GM18909 (cell line): Measurements from ENCODE around the gene USP15.
"Not testable (repeated sequence)": the region's sequence is repeated elsewhere in the genome, so short reads cannot be mapped to it uniquely, and the experiment has no call there.

Experiments
- ATAC-seq: cut with Tn5 transposase; IDR thresholded peaks from one replicate; pipeline ENCODE4 v1.9.1; 2021; ENCODE audit warnings: mild to moderate bottlenecking; ENCODE audit not compliant: unreplicated experiment, poor library complexity

Gene USP15

DNA sequence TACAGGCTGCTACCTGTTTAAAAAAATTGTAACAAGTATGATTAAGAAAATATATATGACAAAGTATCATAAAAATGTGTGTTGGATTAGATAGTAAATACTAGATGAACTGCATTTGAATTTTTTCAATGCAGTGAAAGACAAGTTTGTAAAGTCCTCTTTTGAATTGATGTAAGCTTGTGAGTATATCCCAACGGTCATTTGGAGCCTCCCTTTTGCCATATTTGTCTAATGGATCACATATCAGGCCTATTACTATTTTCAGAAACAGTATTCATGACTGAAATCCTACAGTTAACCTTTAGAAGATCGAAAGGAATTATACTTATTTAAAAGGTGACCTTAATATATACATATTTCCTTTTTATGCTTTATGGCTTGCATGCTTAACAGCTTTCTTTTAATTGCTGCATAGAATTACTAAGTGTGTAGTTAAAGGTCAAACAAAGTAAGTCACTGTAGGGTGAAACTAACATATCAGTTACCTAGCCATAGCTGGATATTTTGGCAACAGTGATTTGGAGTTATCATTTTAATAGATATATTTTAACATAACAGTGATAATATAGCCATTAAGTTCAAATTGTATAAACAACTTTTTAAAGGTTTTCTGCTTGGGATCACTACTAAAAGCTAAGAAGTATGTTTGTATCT, 53.6 kb downstream of the USP15 start:
- ATAC-seq: no peak

DNA sequence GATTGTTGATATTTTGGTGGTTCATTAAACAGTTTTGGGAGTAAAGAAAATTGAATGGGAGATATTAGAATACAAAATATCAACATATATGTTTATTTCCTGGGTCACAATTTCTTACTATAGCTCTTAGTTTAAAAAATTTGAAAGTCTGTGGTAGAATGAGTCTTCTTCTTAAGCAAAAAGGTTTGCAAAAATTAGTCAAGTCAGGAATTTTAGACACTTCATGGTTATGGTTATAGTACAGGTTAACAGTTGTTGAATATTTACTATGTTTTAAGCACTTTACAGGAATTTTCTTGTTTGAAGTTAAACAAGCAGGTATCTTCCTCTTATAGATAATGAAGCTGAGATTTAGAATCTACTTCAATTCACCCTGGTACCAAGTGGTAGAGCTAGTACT, 56.8 kb downstream of the USP15 start:
- ATAC-seq: no peak

DNA sequence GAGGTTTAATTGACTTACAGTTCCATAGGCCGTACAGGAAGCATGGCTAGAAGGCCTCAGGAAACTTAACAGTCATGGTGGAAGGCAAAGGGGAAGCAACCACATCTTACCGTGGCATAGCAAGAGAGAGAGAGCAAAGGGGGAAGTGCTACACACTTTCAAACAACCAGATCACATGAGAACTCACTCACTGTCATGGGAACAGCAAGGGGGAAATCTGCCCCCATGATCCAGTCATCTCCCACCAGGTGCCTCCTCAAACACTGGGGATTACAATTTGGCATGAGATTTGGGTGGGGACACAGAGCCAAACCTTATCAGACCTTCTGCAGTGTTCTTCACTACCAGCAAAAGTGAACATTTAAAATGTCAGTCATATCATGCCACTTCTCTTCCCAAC, 58.9 kb downstream of the USP15 start:
- no peak for ATAC-seq

DNA sequence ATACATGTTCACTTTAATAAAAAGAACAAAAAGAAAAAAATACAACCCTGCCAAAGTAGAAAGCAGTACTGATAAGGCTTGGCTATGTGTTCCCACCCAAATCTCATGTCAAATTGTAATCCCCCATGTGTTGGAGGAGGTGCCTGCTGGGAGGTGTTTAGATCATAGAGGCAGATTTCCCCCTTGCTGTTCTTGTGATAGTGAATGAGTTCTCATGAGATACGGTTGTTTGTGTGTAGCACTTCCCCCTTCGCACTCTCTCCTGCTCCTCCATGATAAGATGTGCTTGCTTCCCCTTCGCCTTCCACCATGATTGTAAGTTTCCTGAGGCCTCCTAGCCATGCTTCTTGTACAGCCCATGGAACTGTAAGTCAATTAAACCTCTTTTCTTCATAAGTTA, 59.9 kb downstream of the USP15 start:
- no peak for ATAC-seq

DNA sequence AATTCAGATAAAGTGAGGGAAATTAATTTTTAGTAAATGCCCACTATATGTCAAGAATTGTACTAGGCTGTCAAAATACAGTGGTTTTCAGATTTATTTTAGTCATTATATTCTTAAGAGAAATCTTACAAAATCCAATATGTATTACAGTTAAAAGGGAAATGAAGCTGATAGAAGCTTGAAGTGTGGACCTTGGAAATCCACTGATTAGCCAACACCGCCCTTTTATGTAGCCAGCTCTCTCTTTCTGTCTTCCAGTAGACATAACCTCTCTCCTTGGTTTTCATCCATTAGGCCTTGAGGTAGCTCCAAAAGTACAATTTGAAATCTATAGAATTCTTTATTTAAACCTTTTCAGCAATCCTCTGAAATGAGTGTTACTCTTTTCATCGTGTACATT, 63.2 kb downstream of the USP15 start:
- ATAC-seq: no peak

DNA sequence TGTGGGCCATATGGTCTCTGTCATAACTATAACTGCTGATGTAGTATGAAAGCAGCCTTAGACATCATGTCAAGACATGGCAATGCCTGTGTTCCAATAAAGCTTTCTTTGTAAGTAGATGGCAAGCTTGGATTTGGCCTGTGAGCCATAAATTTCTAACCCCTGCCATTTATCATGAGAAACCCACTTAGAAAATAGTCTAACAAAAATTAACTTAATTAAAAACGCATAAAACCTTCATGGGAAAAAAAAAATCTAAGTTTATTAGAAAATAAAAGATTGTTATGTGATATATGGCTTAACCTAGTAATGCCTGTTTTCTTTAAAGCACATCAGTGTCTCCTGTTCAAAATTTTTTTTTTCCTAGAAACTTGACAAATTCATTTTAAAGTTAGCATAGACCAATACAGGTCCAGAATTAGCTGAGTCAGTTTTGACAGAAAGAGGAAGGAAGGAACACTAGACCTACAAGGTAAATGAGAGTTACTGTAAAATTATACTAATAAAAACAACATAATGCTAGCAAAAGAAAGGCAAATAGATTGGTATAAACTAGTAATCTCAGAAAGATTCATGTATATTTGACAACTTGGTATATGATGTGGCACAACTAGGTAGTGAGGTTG, 68.2 kb downstream of the USP15 start:
- ATAC-seq: no peak

DNA sequence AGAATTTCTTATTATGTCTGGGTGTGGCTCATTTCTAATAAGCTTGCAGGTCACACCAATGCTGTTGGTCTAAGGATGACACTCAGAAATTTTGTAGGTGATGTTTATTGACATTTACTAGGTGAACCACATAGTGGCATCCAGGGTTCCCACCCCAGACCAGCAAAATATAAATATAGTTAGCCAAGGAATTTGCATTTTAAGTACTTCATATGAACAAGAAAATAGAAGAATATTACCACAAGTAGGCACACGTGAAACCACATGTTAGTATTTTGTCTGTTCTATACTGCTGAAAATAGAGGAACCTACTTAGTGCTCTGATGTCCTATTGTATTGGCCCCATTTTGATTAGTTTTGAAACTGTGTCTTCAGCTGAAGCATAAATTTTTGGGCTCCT, 71.1 kb downstream of the USP15 start:
- ATAC-seq: peak; percentile 82

DNA sequence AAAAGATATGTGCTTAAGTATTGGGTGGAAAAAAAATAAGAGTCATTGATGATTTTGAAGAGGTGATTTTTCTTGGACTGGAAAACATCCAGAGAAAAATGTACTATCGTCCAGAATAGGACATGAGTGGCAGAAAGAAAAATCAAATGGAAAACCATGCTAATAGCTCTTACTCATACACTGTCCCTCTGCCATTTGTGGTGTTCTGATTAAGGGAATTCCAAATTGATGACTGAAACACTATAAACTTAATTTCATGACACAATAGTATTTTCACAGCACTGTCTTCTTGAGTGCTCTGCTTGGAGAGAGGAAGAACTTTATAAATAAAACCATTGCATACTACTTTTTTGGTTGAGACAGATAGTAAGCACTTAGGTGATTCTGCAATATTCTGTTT, 72.4 kb downstream of the USP15 start:
- ATAC-seq: no peak

DNA sequence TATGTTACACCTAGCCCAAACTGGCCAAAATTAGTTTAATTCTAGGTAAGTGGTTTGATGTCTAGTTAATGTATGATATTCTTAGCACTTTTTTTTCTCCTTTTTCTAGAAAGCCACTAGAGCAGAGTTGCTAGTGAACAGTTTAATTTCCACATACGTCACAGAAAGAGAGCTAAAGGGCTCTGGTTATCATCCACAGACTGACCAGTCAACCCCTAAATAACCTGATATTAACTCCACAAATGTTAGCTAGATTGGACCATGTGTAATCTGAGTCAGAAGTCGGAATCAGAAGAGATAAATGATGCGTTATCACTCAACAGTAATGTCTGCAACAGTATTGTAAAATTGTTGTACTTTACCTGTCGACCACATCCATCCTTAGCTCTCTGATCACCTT, 74.9 kb downstream of the USP15 start:
- no peak for ATAC-seq

DNA sequence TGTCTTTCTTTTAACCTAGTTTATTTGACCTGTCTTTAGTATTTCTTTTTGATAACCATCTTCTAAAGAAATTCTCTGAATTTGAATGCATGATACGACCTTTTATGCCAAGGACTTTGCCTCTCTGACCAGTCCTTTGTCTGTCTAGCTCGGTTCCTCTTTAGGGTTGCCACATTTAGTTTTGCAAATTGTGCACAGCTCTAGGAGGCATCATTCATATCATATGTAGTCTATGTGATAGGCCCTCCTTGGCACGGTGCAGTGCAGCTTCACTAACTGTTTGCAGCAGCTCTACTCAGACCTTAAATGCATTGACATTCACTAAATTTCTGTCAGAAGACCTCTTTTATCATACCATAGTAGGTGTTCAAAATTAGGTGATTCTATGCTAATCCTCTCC, 75.6 kb downstream of the USP15 start:
- ATAC-seq: no peak

DNA sequence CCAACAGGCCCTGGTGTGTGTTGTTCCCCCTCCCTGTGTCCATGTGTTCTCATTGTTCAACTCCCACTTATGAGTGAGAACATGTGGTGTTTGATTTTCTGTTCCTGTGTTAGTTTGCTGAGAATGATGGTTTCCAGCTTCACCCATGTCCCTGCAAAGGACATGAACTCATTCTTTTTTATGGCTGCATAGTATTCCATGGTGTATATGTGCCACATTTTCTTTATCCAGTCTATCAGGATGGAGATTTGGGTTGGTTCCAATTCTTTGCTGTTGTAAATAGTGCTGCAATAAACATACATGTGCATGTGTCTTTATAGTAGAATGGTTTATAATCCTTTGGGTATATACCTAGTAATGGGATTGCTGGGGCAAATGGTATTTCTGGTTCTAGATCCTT, 77.4 kb downstream of the USP15 start:
- ATAC-seq: not testable (repeated sequence)

DNA sequence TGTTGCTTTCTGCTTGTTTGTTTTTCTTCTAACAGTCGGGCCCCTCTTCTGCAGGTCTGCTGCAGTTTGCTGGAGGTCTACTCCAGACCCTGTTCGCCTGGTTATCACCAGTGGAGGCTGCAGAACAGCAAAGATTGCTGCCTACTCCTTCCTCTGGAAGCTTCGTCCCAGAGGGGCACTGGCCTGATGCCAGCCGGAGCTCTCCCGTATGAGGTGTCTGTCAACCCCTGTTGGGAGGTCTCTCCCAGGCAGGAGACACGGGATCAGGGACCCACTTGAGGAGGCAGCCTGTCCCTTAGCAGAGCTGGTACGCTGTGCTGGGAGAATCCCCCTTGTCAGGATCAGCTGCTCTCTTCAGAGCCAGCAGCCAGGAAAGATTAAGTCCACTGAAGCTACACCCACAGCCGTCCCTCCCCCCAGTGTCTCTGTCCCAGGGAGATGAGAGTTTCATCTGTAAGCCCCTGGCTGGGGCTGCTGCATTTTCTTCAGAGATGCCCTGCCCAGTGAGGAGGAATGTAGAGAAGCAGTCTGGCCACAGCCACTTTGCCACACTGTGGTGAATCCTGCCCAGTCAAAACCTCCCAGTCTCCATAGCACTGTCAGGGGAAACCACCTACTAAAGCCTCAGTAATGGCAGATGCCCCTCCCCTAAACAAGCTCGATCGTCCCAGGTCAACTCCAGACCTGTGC, 82.6 kb downstream of the USP15 start:
- not testable (repeated sequence) for ATAC-seq

DNA sequence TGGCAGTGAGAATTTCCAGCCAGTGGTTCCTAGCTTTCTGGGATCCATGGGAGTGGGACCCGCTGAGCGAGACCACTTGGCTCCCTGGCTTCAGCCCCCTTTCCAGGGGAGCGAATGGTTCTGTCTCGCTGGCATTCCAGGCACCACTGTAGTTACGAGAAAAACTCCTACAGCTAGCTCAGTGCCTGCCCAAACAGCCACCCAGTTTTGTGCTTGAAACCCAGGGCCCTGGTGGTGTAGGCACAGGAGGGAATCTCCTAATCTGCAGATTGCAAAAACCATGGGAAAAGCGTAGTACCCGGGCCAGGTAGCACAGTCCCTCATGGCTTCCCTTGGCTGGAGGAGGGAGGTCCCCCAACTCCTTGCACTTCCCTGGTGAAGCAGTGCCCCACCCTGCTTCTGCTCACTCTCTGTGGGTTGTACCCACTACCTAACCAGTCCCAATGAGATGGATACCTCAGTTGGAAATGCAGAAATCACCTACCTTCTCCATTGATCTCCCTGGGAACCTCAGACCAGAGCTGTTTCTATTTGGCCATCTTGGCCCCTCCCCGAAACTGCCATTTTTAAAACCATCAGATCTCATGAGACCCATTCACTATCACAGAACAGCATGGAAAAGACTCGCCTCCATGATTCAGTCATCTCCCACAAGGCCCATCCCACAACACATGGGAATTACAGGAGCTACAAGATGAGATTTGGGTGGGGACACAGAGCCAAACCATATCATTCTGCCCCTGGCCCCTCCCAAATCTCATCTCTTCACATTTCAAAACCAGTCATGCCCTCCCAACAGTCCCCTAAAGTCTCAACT, 83.3 kb downstream of the USP15 start:
- not testable (repeated sequence) for ATAC-seq

DNA sequence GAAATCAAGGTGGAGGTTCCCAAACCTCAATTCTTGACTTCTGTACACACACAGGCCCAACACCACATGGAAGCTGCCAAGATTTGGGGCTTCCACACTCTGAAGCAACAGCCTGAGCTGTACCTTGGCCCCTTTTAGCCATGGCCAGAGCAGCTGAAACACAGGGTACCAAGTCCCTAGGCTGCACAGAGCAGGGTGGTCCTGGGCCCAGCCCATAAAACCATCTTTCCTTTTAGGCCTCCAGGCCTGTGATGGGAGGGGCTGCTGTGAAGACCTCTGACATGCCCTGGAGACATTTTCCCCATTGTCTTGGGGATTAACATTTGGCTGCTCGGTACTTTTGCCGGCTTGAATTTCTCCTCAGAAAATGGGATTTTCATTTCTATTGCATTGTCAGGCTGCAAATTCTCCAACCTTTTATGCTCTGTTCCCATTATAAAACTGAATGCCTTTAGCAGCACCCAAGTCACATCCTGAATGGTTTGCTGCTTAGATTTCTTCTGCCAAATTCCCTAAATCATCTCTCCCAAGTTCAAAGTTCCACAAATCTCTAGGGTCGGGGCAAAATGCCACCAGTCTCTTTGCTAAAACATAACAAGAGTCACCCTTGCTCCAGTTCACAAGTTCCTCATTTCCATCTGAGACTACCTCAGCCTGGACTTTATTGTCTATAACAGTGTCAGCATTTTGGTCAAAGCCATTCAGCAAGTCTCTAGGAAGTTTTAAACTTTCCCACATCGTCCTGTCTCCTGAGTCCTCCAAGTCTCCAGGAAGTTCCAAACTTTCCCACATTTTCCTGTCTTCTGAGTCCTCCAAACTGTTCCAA, 84.7 kb downstream of the USP15 start:
- ATAC-seq: not testable (repeated sequence)

DNA sequence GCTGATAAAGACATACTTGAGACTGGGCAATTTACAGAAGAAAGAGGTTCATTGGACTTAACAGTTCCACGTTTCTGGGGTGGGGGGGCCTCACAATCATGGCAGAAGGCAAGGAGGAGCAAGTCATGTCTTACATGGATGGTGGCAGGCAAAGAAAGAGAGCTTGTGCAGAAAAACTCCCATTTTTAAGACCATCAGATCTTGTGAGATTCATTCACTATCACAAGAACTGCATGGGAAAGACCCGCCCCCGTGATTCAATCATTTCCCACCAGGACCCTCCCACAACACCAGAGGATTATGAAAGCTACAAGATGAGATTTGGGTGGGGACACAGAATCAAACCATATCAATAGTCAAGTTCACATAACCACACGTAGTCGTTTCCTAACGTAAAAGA, 85.5 kb downstream of the USP15 start:
- ATAC-seq: no peak

DNA sequence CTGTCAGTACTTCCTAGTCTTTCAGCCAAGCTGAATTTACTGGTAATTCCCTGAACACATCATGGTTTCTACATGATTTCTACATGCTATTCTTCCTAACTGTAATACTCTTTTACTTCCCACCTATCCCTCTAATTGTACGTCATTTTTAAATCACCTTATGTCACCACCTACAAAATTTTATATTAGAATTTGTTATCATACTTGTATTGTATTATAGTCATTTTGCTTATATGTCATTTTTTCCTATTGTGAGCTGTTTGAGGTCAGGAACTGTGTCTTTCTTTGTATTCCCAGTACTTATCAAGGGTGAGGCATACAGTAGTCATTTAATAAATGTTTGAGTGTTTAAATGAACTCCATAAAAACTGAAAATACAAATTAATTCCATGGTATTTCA, 86.6 kb downstream of the USP15 start:
- no peak for ATAC-seq

DNA sequence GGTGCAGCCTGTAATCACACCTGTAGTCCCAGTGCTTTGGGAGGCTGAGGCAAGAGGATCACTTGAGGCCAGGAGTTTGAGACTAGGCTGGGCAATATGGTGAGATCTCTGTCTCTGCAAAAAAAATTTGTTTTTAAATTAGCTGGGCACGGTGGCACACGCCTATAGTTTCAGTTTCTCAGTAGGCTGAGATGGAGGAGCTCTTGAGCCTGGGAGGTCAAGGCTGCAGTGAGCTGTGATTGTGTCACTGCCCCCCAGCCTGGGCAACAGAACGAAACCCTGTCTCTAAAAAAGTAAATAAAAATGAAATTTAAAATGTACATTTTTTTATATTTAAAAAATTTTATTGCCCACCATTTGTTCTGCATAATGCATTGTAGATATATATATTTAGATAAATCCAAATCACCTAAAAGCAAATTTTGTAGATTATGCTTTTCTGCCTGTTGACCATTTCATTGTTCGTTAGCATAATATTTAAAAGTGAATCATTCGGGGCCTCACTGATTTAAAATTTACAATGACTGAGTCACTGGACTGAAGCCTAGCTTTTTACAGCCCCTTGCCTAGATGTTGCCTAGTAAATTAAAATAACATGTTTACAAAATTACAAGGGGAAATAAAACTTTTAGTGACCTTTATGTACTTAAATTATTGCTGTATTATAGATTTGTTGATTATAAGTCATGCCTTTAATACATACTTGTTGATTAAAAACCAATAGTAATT, 87.9 kb downstream of the USP15 start:
- no peak for ATAC-seq

DNA sequence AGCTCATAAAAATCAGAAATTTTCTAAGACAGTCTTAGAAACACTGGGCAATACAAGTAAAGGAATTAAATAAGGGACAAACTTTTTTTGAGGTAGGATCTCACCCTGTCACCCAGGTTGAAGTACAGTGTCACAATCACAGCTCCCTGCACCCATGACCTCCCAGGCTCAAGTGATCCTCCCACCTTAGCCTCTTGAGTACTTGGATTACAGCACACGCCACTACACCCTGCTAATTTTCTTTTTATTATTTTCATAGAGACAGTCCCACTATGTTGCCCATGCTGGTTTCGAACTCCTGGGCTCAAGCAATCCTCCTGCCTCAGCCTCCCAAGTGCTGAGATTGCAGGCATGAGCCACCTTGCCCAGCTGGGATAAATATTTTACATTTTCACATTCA, 90.3 kb downstream of the USP15 start:
- ATAC-seq: no peak

DNA sequence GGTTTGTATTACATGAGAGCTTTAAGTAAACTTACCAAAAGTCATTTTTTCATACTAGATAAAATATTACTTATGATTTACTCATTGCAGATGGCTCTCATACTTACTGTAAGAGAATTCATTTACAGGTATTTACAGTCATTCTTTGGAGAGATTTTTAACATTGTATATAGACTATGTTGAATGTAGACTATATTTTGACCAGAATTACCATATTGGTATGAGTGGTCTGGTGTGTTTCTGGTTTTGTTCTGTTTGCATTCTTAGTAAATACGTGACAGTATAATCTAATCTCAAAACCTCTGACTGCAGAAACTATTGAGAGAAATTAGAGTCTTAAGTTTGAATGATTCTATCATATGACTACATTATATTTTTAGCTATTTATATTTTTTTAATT, 91.1 kb downstream of the USP15 start:
- ATAC-seq: no peak

DNA sequence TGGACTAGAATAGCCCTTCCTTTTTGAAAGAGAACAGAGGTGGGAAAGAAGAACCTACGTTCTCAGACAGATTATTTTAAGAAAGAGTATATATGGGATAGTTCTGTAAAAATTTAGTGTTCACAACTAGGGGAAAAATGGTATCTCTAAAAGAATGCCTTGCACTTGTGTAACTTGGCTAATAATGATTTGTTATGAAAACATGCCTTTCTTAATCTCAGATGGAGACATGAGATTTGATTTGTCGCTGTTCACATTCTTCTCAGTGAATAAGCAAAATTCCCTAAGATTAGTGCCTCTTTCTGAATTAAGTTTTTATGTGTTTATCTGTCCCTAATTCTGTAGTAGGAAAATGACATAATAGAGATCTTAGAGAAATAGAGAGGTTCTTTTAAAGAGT, 100.8 kb downstream of the USP15 start:
- ATAC-seq: no peak
